Esophagus squamous epithelium (tissue), 4 donors: ENCODE data around the gene TTC3.

Experiments
- CTCF ChIP-seq, 6 experiments: fragments of 450-650 bp in 4 of 6; fragments of 200-600 bp in 2 of 6; sonication (generic) in 2 of 6; IDR thresholded peaks; one replicate each; pipeline ENCODE4 v1.5.1; 2016 to 2019; ENCODE audit warnings: antibody characterized with exemption in 6 of 6, mild to moderate bottlenecking in 4 of 6, moderate library complexity in 4 of 6
- POLR2A ChIP-seq, 4 donors: fragments of 450-650 bp; IDR thresholded peaks; one replicate each; pipeline ENCODE4 v1.6.1; 2017; ENCODE audit warnings: antibody characterized with exemption in 4 of 4, mild to moderate bottlenecking in 4 of 4, moderate library complexity in 3 of 4

DNA sequence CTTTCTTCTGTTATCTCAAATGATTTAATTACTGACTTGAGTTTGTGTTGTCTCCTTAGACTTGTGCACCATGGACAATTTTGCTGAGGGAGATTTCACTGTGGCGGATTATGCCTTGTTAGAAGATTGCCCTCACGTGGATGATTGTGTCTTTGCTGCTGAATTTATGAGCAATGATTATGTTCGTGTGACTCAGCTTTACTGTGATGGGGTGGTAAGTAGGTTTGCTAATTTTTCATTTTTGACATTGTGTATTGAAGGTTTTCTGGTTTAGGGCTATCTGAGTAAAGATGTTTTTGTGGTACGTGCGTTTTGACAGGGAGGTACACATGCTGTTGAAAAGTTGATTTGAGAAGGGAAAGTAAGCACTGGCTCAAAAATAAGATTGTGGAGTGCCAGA is 14.1 kb downstream of the TTC3 start:
- peak in 4 of 6 experiments; percentile 14 to 50 (median 28) for TF ChIP-seq CTCF (IDR thresholded peaks at IDR 0.05)
- no peak for TF ChIP-seq POLR2A (IDR thresholded peaks at IDR 0.05)
